NB4 (cell line): ENCODE data around the gene ZNF497.

Experiments used
- DNase-seq: peaks from one replicate; pipeline ENCODE4 v3.0.0; 2010; ENCODE audit warnings: low read depth
- H3K4me3 ChIP-seq: one replicate; pipeline ENCODE4 v1.5.1; 2011; ENCODE audit warnings: mild to moderate bottlenecking, low read depth, low read length, moderate library complexity
- CTCF ChIP-seq: IDR thresholded peaks from one replicate; pipeline ENCODE4 v1.5.1; 2012; ENCODE audit warnings: low read depth, low read length
- MAX ChIP-seq: IDR thresholded peaks from 2 replicates; pipeline ENCODE4 v1.6.1; 2011; ENCODE audit warnings: low read depth, low read length
- MYC ChIP-seq: IDR thresholded peaks from 2 replicates; pipeline ENCODE4 v1.6.1; 2011; ENCODE audit warnings: low read depth, low read length
- POLR2A ChIP-seq: IDR thresholded peaks from 2 replicates; pipeline ENCODE4 v1.6.1; 2011; ENCODE audit warnings: mild to moderate bottlenecking; ENCODE audit not compliant: insufficient read length; ENCODE audit errors: extremely low read depth

ZNF497 gene

DNA sequence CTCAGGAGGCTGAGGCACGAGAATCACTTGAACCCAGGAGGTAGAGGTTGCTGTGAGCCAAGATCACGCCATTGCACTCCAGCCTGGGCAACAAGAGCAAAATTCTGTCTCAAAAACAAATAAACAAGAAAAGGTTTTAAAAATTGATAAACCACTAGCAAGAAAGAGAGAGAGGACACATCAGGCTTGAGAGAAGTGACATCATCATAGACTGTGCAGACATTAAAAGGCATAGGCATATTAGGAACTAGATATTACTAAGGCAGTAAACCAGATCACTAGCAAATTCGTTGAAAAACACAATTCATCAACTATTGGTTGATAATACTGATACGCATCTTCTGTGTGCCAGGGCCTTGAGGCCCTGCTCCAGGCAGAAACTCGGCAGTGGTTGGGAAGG, 17.0 kb downstream of the ZNF497 start:
- no peak for DNase-seq
- no peak overlapping the region for H3K4me3 ChIP-seq
- TF ChIP-seq MAX (no peak), POLR2A (no peak), MYC (no peak), CTCF (no peak)

DNA sequence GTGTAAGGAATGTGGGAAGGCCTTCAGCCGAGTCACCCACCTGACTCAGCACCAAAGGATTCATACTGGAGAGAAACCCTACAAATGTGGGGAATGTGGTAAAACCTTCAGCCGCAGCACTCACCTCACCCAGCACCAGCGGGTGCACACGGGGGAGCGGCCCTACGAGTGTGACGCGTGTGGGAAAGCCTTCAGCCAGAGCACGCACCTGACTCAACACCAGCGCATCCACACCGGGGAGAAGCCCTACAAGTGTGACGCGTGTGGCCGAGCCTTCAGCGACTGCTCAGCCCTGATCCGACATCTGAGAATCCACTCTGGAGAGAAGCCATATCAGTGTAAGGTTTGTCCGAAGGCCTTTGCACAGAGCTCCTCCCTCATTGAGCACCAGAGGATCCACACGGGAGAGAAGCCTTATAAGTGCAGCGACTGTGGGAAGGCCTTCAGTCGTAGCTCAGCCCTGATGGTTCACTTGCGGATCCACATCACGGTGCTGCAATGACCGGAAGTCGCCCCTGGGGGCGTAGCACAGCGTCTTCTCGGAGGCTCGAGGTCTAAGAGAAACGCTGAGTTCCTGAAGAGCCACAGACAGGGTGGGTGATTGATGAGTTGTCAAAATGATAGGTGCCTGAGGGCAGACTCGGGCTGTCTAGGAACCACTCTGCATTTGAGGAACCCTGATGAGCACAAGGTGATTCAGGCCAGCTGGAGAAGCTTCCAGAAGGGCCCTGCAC, 23.6 kb downstream of the ZNF497 start:
- no peak overlapping the region for H3K4me3 ChIP-seq
- DNase-seq = no peak
- TF ChIP-seq MAX (no peak), MYC (no peak), CTCF (no peak), POLR2A (no peak)

GRCh38 chr19:58338336-58338735, 24.2 kb downstream of the ZNF497 start:
- no peak for DNase-seq
- H3K4me3 ChIP-seq = no peak overlapping the region
- TF ChIP-seq MYC (no peak), POLR2A (no peak), MAX (no peak)

- TF ChIP-seq MYC (no peak), MAX (no peak), POLR2A (no peak), CTCF (no peak)
These were observed 25.7 kb downstream of the ZNF497 start for GRCh38 chr19:58336820-58337219.

GRCh38 chr19:58336216-58336615, 26.3 kb downstream of the ZNF497 start:
- no peak for TF ChIP-seq CTCF
- TF ChIP-seq POLR2A = no peak
- no peak for TF ChIP-seq MAX
- no peak for TF ChIP-seq MYC

More at GRCh38 chr19:58336820-58337219, 25.7 kb downstream of the ZNF497 start:
- no peak overlapping the region for H3K4me3 ChIP-seq
- DNase-seq = no peak

GRCh38 chr19:58335630-58336029, 26.9 kb downstream of the ZNF497 start:
- DNase-seq = no peak
- TF ChIP-seq POLR2A (no peak), CTCF (no peak), MAX (no peak), MYC (no peak)
- H3K4me3 ChIP-seq = no peak overlapping the region

More at GRCh38 chr19:58336216-58336615, 26.3 kb downstream of the ZNF497 start:
- H3K4me3 ChIP-seq = no peak overlapping the region
- no peak for DNase-seq
